ENCODE results near the gene C1QB.
"Not testable (repeated sequence)": the region's sequence is repeated elsewhere in the genome, so short reads cannot be mapped to it uniquely, and the experiment has no call there.

Gene C1QB

DNA sequence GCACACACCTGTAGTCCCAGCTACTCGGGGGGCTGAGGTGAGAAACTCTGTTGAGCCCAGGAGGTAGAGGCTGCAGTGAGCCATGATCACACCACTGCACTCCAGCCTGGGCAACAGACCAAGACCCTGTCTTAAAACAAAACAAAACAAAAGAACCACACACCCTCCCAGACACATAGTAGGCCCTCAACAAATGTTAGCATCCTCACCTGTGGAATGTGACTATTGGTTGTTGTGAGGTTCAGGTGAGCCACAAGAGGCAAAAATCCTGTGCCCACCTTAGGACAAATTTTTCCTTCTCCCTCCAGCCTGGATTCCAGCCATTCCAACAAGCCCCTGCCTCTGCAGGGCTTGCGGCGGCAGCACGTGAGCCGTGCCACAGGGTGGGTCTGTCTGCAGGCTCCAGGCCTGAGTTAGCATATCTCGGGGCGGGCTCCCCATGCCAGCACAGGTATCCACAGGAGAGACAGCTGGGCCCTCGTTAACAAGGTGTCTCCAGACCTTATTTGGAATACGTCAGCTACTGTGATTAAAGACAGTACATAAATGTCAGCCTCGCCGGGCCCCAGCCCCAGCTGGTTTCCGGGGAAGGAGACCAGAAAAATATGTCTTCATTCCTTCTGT lies 17.4 kb downstream of the C1QB start:
- DNase-seq, result no peak

DNA sequence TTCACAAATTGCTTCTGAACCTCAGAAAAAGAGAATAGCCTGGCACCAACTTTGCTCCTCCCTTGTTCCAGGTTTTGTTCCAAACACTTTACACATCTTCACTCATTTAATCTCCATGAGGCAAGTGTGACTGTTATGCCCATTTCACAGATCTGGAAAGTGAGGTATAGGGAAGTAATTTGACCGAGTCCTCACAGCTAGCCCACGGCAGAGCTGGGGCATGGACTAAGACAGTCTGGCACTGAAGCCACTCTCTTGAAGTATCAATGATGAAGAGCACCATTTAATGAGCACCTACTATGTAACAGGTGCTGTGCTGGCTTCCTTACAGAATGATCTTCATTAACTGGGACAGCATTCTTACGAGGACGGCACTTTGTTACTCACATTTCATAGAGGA lies 19.0 kb downstream of the C1QB start:
- no peak for DNase-seq

DNA sequence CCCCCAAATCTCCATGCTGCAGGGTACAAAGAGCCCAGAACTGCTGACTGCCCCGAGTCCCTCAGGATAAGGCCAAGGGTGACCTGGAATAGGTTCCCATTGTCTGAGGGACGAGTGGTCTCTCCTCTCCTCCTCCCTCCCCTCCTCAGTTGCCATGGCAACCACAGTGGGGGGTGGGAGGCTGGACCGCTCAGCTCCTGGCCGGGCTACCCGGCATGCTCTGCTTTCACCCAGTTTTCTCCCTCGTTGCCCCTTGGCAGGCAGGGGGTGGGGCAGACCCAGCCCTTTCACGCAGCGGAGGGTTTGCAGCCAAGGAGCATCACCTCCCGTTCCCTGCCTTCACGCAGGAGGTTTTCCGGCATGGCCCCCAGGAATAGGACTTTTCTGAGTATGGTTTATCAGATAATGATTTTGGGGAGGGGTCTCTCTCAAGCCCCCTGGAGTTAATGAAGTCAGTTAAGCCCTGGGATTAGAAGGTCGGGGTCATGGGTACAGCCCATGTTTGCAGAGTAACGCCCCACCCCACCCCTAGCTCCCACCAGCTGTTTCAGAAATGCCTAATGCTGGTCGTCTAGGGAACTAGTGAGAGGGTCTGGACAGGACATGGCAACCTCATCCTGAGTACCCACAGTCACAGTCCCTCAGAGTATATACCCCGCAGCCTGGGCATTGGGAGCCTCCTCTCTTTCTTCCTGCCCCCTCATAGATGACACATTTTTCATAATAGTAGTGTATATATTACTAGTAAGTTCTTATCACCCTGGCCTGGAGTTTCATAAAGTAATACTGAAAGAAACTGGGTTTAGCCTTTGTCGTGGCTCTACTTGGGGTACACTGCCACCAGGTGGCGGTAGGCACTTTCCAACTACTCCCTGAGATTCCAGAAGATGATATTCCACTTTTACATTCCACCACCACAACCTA lies 20.7 kb downstream of the C1QB start:
- DNase-seq, result no peak

DNA sequence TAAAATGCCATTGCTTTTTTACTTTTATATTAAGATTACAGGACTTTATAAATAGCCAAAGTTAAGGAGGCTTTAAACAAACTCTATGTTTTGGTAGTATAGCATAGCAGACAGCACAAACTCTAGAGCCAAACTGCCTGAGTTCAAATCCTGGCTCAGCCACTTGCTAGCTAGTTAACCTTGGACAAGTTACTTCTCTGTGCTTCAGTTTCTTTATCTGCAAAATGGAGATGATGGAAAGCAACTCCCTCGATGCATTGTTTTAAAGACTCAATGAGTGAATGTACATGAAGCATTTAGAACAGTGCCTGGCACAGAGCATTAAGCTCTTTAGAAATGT lies 21.3 kb downstream of the C1QB start:
- no peak for DNase-seq

DNA sequence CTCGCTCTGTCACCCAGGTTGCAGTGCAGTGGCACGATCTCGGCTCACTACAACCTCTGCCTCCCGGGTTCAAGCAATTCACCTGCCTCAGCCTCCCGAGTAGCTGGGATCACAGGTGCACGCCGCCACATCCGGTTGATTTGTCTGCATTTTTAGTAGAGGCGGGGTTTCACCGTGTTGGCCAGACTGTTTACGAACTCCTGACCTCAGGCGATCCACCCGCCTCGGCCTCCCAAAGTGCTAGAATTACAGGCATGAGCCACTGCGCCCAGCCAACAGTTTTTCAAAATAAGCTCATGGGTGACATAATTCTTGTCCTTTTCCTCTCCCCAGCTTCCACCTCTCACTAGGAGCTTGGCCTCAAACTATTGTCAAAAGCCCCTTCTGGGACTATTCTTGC lies 23.1 kb downstream of the C1QB start:
- DNase-seq, result not testable (repeated sequence)

DNA sequence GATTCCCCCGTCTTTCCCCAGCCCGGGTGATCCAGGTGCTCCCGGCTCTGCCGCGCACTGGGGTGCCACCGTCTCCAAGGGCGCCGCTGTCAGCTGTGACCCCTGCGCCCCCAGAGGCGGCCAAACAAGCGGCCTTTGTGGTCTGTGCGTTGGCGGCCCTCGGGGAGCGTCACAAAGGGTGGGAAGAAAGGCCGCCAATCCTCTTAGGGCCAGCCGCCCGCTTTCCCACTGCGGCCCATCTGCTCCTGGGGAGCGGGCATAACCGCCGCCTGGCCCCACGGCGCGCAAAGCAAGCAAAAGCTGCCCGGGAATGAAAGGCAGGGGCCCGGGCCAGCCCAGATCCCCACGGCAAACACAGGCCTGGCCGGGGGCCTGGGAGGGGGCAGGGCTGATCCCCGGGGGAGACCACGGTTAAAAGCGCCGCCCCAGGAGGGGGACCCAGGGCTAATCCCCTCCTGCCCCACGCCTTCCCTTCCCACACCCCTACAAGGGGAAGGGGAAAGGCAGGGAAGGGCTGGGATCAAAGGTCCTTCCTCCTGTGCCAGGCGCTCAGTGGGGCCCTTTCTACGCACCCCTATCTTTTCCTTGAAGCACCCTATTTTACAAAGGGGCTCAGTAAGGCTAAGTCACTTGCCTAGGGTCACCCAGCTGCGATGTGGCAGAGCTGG lies 24.0 kb downstream of the C1QB start:
- DNase-seq, result no peak

DNA sequence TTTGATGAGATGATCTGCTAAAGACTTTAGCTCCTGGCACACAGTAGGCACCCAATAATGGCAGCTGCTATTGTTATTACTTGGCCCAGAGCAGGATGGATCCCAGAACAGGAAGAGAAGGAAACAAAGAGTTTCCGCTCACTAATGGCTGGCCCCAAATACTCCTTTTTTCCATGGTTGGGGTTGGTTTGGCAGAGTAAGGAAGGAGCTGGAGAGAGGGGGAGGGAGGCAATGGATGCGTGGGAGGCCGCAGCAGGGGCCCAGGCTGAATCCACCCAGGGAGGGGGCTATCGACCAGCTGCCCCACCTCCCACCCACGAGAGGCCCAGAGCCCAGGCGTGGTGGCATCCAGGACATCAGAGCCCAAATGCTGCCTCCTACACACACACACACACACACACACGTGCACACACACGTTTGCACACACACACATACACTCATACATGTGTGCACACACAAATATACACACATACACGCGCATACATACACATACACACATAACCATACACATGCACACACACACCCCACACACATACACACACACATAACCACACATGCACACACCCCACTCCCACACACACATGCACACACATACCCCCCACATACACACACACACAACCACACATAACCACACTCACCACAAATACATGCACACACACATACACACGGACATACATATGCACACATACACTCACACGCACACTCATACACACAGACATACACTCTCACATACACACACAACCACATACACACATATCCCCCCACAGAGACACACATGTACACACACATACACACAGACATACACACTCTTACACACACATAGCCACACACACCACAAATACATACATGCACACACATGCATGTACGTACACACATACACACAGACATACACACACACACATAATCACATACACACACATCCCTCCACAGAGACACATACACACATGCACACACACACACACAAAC lies 25.2 kb downstream of the C1QB start:
- DNase-seq, result no peak

DNA sequence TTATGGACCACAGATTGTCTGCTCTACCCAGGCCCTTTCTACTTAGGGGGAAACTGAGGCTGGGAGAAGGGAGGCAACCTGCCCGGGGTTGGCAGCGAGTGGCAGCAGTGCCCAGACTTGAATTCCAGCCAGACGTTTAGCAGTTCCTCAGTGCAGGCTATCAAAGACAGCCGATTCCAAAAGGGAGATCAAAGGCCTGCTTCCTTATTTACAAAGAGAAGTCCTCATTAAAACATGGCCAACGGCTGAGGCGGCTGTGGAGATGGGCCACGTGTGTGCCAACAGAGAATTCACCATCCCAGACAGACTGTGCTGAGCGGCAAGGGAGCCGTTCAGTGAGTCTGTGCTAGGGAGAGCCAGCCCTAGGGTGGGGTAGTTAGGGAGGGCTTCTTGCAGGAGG lies 27.7 kb downstream of the C1QB start:
- DNase-seq, result no peak

DNA sequence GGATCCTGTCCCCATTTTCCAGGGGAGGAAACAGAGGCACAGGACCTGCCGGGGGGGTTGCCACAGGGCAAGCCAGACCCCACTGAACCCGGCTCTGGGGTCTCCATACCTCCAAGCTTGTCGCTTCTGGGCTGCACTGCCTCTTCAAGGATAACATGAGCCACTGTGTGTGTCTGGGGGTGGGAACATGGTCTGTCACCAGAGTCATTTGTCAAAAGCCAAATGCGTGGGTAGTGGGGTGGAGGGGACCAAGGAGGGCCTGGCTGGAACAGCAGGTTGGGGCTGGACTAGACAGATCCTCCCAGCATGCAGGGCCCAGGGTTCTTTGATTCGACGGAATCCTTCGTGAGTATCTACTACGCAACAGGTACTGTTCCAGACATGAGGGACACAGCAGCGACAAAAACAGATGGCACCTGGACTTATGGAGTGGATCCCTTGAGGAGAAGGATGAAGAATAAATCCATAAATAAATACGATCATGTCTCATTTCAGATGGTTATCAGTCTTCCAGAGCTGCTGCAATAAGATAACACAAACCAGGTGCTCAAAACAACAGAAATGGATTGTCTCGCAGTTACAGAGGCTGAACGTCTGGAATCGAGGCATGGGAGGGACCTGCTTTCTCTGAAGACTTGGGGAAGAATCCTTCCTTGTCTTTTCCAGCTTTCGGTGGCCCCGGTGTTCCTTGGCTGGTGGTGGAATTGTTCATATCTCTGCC lies 28.7 kb downstream of the C1QB start:
- DNase-seq, result no peak

DNA sequence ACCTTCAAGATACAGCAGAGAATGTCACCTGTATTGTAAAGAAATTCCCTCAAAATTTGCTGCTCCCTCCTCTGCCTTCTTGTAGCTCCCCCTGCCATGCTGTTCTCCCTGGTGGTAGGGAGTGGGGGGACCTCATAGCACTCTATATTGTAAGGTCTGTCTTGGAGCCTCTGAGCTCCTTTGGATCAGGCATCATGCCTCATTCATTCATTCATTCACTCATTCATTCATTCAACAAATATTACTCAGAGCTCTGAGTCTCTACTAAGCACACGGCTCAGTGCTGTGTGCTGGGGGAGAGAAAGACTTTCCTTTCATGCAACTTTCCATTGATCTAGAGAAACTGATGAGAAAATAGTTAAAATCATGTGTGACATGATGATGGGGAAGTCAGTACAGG lies 30.5 kb downstream of the C1QB start:
- DNase-seq, result no peak

DNA sequence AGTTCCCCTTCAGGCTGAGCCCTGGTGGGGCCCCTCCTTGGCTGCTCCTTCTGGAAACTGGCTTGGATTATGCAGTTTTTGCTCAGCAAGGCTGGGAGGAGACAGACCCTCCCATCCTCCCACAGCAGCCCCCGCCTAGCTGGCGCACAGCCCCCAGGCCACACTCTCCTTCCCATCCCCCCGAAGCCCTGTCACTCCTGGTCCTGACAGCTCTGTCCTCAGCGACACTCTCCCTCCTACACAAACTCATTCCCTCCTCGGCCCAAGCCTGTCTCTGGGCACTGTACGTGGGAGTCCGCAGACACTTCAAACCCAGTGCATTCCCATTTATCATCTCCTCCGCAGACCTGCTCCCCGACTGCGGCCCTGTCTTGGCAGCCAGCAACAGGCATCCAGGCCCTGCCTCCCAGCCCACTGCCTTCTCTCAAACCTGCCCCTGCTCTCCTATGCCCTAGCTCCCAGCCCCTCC lies 32.6 kb downstream of the C1QB start:
- no peak for DNase-seq

DNA sequence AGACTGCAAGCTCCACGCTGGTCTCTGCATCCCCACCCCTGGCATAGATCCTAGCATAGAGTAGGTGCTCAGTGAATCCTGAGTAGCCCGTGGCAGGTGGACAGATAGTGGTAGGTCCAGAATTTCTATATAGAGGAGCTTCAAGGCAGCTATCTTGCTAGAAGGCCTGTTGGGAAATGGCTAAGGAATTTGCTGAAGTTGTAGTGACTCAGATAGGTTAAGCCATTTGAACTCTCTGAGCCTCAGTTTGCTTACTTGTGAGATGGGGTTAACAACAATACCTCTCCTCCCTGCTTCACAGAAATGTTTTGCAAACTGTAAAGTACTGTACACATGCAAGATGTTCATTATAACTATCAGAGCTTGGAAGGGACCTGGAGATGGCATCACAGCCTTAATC lies 34.2 kb downstream of the C1QB start:
- DNase-seq, result no peak

DNA sequence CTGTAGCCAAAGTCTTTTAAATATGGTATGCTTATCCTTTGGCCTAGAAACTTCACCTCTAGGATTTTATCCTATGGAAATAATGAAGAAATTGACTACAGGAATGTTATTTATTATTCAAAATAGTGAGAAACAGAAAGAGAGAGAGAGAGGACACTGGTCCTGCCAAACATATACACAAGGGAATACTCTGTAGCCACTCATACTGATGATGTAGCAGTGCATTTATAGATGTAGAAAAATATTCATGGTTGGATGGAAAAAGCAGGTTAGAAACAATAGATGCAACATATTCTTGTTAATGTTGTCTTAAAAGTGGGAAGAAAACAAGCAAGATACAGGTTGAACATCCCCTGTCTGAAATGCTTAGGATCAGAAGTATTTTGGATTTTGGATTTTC lies 35.4 kb downstream of the C1QB start:
- DNase-seq, result no peak

DNA sequence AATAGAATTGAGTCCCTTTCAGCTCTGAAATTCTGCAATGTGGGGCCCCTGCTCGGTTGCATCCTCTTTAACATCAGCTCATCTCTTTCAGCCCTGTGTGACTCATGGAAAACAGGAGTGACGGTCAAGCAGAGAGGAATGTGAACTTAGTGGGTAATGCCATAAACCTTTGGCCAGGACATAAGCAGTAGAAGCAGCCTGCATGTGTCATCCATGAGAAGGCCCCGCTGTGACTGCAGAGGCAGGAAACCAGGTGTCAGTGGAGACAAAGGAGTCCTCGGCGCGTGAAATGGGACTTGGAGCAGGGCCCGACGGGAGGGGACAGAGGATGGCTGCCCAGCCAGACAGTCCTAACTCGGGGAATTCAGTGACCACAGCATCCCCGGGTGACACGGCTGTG lies 36.5 kb downstream of the C1QB start:
- no peak for DNase-seq

DNA sequence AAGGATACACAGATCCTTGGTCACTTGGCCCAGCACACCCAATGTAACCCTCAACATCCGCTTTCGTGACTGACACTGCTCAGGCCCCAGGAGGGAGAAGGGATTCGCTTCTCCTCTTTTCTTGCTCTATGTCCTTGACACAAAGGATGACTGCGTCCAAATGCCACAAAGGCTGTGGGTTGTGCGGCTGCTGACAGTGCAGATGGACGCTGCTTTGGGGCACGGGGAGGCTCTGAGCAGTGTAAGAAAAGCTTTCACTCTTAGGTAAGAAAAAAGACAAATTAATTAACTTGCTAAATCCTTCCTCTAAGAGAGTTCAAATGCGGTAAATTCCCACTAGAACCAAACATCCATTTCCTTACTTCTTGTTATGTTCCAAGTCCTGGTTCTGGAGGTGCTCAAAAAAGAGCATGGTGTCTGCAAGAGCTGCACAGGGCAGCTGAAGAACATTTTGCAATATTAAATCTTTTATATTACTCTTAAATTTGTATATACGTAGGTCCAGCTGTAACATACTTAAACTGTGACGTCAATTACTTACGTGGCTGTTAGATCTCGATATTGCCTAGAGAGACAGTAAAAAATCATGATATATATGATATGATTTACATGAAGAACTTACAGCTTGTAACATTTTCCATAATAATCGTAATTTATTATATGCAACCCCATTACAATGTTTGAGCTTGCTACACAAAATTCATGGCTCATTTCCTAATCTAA lies 38.2 kb downstream of the C1QB start:
- no peak for DNase-seq

DNA sequence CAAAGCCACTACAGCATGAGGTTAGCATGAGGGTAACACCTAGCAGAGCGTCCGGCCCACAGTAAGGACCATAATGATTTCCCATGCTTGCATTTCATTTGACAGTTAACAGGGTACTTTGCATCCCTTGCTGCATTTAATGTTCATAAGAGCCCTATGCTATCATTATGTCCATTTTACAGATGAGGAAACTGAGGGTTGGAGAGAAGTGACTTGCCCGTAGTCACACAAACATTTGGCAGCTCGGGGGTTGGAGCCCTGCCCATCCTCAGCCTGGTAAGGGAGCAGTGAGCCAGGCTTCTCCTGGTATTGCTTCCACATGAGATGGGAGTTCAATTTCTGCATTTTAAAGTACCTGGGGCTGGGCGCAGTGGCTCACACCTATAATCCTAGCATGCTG lies 41.1 kb downstream of the C1QB start:
- no peak for DNase-seq

DNA sequence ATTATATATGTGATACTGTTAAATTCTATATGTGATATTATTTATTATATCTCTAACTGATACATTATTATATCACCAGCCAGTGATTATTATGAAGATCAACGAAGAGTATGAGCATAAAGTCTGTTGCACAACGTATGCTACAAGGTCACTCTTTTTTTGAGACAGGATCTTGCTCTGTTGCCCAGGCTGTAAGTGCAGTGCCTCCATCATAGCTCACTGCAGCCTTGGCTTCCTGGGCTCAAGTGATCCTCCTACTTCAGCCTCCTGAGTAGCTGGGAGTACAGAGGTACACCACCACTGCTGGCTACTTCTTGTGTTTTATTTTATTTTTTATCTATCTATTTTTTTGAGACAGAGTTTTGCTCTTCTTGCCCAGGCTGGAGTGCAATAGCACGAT lies 43.6 kb downstream of the C1QB start:
- no peak for DNase-seq

DNA sequence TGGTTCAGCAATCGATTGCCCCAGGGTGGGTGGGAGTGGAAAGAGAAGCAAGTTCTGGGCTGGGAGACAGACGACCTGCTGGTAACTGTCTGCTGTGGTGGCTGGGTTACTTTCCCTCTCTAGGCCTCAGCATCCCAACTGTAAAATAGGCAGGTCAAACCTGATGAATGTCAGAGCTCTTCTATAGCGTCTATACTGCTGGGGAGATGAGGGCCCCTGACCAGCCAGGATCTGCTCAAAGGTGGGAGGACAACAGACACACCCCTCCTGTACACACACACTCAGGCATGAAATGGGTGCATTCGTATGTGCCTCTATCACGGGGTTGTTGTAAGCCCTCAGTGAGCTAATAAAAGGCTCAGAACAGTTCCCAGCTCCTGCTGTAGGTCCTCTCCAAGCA lies 44.9 kb downstream of the C1QB start:
- DNase-seq, result no peak

DNA sequence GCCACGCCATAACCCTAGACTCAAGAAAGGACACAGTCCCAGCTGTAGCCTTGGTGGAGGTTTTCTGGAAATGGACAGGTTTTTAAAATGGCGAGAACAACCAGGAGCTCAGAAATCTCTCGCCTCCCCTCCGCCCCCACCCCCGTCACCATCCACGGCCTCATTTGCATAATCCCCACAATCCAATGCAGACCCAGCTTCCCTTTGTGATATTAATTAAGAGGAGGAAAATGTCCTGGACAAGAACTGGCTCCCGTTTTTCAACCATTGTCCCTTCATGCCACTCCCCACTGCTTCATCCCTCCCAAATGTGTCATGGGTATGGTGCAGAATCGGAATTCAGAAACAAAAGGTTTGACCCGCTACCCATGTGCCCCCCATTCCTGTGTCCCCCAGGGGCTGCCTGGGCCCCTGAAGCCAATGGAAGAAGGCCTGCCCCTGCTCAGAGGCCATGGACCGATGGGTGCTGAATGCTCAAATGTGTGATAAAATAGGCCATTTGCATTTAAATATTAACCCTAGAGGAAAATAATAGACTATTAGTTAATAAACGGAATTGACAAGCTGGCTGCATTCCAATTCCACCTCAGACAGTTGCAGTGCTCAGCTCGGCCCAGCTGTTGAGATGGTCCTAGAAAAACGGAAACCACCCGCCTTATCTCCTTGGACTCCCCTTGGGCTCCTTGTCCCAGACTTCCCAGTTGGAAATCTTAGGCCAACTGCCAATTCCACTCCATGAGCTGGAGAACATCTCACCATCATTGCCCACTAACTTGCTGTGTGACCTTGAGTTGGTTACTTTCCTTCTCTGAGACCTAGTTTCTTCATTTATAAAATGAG lies 46.9 kb downstream of the C1QB start:
- no peak for DNase-seq

DNA sequence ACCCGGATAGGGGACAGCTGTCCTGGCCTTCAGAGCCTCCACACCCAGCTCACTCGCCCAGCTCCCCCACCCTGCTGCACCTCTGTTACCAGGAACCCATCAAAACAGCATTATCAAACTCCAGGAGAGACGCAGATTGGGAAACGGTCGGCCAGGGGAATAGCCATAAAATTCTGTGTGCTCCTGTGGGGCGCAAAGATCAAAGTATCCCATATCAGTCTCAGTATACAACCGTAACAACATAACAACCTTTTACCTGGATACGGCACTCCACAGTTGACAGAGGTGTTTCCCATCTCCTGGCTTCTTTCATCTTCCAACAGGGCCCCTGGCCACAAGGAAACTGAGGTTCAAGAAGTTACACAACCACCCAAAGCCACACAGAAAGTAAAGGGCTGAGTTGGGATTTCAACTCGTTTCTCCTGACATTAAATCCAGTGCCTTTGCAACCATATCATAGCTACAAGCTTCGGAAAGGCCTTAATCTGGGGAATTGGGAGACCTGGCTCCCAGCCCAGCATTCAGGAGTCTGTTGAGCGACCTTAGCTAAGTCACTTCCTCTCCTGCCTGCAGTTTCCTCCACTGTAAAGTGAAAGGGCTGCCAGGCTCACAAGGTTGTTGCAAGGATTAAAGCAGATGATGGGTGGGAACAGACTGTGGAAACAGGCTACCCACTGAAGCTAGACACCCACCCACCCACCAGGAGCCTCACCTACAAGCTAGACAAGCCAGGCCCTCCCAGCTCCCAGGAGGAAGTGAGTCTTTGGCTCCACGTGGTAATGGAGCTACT lies 49.5 kb downstream of the C1QB start:
- no peak for DNase-seq
